GM18909 (cell line): Measurements from ENCODE around the gene SNCAIP.

Source experiments
- ATAC-seq: cut with Tn5 transposase; IDR thresholded peaks from one replicate; pipeline ENCODE4 v1.9.1; 2021; ENCODE audit warnings: mild to moderate bottlenecking; ENCODE audit not compliant: unreplicated experiment, poor library complexity

SNCAIP gene

DNA sequence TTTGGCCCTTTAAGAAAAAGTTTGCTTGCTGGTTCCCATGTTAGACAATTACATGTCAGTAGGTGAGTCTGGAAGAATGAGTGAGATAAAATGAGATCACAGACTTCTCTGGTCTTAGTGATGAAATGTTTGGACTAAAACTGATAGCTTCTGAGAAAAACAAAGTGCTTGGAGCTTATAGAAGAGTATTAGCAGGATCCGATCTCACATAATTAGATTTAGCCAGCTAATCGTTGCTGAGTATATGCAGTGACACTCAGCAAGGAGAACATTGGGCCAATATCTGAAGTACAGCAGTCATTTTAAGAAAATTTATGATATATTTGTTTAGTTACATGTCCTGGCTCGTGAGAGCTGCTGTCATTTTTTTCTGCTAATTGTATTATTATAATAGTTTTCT is 135.8 kb downstream of the SNCAIP start:
- ATAC-seq: no peak

DNA sequence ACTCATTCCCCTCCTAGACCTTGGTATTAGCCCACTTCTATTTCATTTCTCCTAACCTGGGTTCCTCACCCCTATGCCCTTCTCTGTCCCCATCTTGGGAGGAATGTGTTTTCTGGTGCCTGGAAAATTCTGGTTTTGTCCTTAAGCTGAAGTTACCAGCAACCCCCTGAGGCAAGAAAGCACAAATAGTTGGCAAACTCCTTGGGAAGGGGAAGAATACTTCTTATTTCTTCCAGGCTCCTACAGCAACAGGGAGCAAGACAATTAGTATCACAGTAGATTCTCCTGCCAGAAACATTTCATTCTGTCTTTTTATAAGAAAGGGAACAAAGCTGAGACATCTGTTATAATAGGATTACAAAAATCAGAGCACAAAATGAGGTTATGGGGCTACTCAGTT is 142.5 kb downstream of the SNCAIP start:
- no peak for ATAC-seq

DNA sequence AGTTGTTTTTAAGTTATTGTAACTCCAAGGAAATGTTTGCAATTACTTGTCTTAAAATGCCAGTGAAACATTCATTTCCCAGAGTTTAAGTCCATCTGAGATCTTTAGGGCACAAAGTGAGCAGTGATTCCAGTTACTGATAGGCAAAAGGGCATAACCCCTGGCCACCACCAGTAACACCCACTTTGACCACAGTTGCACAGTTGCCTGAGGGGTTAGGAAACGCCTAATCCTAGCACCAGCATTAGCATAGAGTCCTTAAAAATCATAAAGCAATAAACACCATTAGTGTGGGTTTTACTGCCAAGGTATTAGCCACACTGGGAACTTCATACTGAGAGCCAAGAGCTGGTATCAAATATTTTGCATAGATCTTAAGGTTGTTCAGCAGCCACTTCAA is 143.9 kb downstream of the SNCAIP start:
- ATAC-seq: no peak

DNA sequence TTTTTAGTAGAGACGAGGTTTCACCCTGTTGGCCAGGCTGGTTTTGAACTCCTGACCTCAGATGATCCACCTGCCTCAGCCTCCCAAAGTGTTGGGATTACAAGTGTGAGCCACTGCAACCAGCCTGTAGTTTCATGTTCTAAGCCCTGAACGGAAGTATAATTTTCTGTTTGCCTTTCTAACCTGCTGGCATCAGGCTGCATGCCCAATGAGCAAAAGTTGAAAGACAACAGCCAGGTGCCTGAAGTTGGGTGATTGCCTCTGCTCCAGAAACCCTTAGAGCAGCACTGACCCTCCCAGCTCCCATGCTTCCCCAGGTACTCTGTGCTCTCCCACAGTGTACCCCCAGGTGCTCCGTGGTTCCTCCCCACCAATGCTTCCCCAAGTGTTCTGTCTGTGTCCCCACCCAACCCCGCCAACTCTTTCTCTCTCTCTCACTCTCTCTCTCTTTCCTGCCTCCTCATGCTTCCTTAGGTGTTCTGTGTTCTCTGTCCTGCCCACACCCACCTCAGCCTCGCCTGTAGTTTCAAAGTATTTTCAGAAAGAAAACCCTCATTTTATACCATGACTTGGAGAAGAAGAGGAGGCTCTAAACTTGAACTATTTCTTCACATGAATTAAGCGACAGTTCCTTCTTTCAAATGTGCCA is 145.3 kb downstream of the SNCAIP start:
- ATAC-seq: no peak

DNA sequence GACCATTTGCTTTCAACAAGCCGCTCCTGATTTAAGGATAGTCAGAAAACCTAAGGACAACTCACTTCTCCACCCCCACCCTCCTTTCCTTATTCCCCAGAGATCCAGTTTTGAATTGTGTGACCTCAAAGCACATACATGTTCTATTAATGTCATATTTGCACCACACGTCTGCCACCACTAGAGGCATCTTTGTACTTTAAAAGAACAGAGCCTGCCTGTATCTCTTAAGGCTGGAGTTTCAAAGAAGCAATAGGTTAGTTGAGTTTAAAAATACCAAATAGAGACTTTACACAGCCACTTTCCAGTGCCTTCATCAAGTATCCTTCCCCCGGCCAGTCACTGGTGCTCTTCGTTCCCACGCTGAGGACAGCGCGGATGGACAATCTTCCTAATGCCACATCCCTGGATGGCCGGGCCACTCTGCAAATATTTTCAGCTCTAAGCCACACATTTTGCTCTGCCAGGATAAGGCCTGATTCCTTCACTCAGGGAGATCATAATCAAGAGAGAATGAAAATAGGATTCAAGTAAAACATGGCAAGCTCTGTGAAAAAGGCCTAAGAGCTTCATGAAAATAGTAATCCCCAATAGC is 146.3 kb downstream of the SNCAIP start:
- peak; percentile 93 for ATAC-seq

DNA sequence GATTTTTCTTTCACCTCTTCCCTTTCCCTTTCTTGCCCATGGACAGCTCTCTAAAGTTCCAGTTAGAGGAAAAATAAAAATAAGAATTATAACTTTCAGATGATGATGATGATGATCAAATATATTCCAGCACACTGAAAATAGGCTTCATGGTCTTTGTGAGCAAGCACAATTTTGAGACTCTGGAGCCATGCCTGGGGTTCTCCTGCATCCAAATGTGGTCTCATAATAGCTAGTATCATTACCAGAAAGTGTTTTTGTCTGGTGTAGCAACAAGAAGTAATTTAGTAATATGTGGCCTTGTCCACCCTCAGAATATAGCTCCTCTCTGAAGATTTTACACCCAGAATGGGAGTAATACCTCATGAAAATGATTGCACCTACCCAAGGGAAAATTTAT is 150.4 kb downstream of the SNCAIP start:
- ATAC-seq: no peak

DNA sequence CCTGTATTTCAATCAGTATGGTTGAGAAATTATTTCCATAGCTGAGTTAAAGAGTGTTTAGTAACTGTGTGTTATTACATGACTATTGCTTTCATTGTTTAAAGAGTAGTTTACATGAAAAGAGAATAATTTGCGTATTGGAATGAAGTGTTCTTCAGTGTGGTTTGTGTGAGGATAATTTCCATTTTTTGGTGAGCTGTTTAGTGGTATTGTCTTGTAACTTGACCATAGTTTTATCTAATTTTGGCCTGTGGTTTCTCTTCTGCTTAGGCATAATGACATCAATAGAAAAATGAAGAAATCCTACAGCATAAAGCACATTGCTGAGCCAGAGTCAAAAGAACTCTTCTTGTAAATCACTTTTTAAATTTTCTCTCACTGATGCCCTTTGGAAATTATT is 151.2 kb downstream of the SNCAIP start:
- peak; percentile 61 for ATAC-seq

DNA sequence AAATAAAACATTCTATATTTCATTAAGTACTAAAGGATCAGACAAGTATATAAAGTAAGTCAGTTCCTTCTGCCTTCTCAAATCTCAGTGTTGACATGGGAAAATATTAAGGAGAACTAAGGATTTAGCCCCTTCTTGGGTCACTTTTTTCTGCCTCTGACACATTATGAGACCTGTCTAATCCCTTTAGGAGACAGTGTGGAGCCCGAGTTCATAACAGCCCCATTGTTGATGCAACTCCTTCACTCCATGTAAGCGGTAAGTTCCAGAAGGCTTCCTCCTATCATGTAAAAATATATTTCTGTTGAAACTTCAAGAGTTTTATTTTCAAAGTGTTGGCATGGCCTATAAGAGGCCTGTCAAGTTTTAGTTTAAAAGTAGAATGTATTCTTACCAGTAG is 152.2 kb downstream of the SNCAIP start:
- no peak for ATAC-seq

DNA sequence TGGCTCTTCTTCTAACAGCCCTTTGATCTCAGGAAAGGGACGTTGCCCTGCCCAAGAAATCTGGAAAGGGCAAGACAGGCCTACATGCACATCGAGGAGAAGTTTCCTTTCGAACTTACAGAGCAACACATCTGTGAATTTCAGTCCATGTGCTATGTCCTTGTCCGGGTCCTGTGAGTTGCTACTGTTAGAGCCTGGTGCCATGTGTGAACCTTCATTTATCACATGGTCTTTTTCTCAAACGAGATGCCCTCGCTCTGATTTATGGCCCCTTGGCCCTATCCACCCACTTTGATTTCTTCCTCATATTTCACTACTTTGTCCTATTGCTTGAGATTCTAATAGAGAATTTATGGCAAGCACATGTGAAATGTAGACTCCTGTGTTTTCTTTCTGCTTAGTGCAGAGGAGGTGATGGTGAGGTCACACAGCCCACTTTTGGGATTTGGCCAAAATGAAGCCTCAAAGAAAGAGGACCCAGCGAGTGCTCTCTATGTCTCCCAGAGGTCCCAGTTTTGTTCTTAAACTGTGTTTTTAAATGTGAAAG is 153.1 kb downstream of the SNCAIP start:
- ATAC-seq: no peak

DNA sequence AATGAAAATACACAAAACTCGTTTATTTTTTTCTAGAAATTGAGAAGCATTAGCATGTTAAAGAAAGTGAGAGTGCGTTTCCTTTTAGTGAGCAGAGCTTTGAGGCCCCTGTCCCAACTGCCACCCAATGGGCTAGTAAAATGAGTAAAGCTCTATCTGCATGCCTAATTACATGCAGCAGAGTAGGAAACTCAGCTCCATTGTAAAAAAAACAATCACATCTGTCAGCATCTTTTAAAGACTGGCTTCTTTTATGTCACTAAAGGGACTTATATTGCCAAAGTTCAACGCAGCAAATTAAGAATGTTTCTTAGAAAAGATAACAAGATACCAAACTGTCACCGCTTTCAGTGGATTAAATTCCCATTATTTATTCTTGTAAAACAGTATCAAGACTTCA is 154.0 kb downstream of the SNCAIP start:
- ATAC-seq: no peak

DNA sequence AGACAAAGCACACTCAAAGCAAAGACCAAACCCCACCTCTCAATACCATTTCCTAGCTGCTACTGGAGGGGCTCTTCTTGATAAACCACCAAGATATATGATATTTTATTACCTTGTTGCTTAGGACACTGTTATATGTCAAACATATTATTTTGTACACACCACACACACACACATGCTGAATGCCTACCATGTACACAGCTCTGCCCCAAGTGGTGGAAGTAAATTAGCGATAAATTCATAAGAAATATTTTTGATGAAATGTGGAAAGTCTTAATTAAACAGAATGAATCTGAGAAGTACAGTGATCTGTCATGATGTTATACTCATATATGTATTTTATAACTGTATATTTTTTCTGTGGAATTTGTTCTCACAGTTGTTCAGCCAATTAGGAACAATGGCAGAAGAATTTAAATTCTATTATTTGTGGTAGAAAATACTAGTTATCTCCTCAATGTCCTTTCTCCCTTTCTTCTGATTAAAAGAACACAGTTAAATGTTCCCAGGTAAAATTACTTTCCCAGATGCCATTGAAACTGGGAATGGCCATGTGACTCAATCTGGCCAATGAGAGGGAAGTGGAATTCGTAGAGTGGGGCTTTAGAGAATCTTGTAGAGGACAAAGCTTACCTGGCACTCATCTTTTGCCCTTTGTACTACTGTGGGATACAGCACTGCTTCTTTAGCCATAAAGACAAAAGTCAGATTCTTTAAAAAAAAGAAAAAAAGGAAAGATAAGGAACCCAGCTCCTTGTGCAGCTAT is 156.5 kb downstream of the SNCAIP start:
- no peak for ATAC-seq

DNA sequence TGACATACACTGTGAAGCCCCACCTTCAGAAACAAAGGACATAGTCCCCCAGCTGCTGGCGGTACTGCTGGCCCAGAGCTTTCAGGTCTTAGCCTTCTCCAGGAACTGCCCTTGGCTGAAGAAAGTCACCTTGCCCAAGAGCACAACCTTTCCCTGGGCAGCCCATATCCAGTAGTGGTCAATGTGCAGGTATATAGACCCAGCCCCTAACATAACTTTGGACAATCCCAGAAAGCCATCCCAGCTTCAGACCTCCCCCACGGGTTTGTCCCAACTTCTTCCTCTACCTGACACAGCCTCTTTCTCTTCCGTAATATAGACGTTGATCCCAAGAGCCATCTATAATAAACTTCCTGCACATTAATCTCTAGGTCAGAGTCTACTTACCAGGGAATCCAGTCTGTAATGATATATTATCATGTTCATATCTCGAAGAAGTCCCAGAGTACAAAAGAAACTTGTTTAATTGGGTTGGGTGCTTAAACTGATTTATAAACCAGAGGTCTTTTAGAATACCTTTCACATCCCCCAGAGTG is 157.4 kb downstream of the SNCAIP start:
- ATAC-seq: no peak

DNA sequence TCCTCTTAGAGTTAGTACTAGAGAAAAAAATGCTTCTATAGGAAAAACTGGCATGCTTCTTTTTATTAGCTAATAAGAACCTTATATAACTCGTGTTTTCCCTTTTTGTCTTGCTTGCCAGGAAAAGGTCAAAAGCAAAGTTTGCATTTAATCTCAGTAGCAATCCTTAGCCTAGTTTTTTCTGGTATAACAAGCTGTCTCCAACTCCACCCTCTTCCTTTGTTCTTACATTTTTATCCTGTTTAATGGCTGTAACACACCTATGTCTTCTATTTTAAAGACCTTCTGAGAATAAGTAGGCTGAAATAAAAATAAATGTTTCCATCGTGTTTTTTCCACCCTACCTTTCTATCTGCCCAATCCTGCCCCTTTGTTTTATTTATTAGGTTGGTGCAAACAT is 158.3 kb downstream of the SNCAIP start:
- ATAC-seq: no peak

DNA sequence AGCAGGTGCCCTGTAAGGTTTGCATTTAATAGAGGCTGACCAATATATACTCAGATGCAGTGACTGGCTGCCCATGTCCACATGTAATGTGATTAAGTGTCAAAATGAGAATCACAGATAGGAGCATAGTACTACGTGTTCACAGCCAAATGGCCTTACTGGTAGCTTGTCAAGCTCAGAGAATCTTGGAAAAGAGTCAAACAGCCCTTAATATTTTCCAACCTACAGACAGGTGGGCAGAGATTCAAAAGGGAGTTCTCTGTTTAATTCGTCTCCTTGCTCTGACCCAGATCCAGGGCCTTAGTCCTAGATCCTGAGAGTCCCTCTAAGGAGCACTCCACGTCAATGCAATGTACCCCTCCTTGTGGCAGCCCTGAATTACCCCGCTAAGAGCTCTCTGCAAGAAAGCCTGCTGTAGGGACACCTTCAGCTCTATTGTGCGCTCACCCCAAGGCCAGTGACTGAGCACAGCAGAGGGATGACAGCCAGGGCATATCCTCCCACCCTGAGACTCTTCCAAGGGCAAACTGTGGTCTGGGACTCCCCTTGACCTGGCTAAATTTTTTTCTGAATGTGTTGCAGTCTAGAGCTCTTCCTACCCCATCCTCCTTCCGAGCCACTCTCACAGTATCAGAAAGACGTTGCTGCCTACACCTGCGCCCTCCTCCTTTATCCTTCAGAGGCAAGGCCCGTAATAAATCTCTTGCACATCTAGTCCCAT is 159.2 kb downstream of the SNCAIP start:
- no peak for ATAC-seq

DNA sequence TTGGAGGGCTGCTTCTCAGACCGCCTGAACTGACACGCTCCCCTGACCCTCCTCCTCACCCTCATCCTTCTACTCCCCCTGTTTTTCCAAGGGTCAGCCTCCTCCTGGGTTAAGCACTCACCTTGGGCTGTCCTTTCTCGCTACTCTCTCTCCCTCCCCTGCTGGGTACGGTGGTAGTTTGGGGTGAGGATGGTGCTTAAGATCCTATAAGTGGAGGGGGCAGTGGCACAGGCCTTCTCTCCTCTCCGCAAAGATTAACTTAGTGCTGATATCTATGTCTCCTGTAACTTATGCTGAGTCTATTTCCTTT is 159.7 kb downstream of the SNCAIP start:
- no peak for ATAC-seq

DNA sequence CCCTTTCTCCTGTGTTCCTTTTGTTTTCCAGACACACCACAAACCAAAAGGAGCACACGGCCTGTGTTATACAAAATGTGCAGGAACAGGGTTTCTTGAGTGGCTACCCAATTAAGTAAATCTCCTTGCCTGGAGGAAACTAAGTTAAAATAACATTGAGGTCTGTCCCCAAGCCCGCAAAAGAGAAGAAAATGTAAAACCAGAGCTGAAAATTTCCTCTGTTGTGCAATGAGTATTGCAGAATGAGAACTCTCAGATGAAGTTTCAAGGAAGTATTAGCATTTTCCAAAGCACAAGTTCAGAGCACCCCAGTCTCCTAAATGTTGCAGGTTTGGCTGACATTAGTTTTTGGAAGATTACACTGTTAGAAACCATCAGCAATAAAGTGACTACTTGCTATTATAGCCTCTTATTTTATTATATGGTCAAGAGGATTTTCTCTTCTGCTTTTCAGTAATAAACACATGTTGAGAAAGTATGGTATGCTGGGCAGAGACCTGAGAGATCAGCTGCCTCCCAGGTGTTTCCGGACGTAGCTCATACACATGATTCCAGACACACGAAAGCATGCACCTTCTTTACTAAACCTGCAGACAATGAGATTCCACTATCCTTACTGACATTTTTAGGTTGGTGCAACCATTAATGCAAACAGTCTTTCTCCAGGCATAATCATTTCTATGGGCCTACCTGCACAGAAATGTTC is 161.3 kb downstream of the SNCAIP start:
- no peak for ATAC-seq

DNA sequence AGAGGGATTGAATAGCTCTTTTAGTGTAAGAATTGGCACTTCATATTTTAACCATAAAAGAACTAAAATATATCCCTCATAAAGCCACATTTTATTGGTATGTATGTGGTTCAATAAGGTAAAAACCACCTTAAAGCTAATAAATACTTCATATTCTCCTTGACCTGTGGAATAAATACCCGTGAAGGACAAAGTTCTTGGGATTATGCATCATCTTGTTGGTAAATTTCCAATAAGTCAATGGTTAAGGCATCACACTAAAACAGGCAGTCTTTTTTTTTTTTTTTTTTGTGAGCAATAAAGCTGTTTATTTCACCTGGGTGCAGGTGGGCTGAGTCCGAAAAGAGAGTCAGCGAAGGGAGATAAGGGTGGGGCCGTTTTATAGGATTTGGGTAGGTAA is 161.9 kb downstream of the SNCAIP start:
- no peak for ATAC-seq

DNA sequence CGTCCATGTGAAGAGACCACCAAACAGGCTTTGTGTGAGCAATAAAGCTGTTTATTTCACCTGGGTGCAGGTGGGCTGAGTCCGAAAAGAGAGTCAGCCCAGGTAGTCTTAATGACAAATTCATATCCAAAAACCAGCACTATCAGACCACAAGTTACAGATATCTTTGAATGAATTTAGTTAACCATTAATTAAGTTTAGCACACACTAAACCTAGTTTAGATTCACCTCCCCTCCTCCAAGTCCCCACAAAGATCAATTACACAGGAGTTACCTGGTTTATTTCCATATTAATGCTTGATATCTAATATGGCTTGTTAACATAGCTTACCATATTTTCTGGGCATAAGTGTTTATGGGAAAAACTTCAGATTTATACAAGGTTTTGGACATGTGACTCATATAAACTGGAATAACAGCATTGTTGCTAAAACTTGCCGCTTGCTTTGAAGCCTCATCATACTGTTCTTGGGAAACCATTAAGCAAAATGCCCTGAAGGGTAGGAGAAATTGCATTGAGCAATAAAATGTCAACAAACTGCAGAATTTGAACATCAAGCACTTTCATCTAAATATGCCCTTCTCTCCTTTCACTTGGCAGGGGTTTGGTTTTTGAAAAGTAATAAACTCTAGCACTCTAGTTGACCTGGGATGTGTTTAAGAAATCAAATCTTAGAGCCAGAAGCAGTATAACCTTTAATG is 166.9 kb downstream of the SNCAIP start:
- ATAC-seq: no peak

DNA sequence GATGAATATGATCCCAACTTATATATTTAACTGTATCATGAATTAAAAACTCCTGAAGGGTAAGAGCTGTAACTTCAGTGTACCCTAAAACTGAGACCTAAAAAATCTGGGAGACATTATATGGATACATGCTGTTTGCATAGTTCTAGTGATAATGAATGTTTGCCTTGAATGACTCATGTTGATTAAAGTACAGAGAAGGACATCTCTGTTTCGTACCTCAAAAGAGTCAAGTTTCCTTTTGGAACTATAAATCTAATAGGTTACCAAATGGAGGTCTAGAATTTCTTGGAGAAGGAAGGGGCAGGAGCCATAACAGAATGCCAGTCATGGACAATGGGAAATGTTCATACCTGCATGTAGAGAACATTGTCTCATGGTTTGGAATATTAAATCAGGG is 168.1 kb downstream of the SNCAIP start:
- ATAC-seq: no peak

DNA sequence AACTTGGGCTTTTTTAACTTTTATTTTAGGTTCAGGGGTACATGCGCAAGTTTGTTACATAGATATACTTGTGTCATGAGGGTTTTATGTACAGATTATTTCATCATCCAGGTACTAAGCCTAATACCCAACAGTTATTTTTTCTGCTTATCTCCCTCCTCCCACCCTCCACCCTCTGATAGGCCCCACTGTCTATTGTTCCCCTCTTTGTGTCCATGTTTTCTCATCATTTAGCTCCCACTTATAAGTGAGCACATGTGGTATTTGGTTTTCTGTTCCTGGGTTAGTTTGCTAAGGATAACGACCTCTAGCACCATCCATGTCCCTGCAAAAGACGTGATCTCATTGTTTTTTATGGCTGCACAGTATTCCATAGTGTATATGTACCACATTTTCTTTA is 172.1 kb downstream of the SNCAIP start:
- no peak for ATAC-seq
